ENCODE results near the gene LATS1. TPM values are rescaled to one million over a fixed set of nuclear protein-coding genes. Genes with fewer than 3 reads are reported as not detected.

Gene LATS1
- polyA plus RNA-seq, 1 of the 3 experiments (the other 2 are of a cell fraction) = 6.9 TPM

Small RNA genes within 50 kb of the gene (small RNA-seq; reads per million reads assigned to genes)
- 0 reads per million in 7 experiments for gene RF00019

Other genes with a start within 250 kb of the LATS1 start
- gene ZC3H12D, start 233.1 kb downstream of the LATS1 start, polyA plus RNA-seq (2012; rRNA removed) = 0.03 and 0.05 TPM in 2 replicates
- gene PPIL4, start 172.1 kb downstream of the LATS1 start, polyA plus RNA-seq (2012; rRNA removed) = 3.3 and 3.9 TPM in 2 replicates
- gene GINM1, start 151.7 kb downstream of the LATS1 start, polyA plus RNA-seq (2012; rRNA removed) = 24.4 and 27.8 TPM in 2 replicates
- gene KATNA1, start 69.4 kb downstream of the LATS1 start, polyA plus RNA-seq (2012; rRNA removed) = 13.2 and 17.6 TPM in 2 replicates
- gene NUP43, start 28.4 kb upstream of the LATS1 start, polyA plus RNA-seq (2012; rRNA removed) = 10.1 and 16.4 TPM in 2 replicates
- 158 and 190 TPM in 2 replicates for gene PCMT1, start 31.6 kb upstream of the LATS1 start, polyA plus RNA-seq (2012; rRNA removed)
- gene LRP11, start 146.3 kb upstream of the LATS1 start, polyA plus RNA-seq (2012; rRNA removed) = 25.0 and 29.5 TPM in 2 replicates
- 0.15 and 0.26 TPM in 2 replicates for gene RAET1E, start 180.0 kb upstream of the LATS1 start, polyA plus RNA-seq (2012; rRNA removed)
- gene RAET1G, start 205.0 kb upstream of the LATS1 start, polyA plus RNA-seq (2012; rRNA removed) = 1.7 and 2.5 TPM in 2 replicates
- gene ULBP2, start 223.9 kb upstream of the LATS1 start, polyA plus RNA-seq (2012; rRNA removed) = 5.0 and 5.3 TPM in 2 replicates
- 0.02 TPM in 1 of 2 replicates, not detected in the other for gene ULBP1, start 245.8 kb upstream of the LATS1 start, polyA plus RNA-seq (2012; rRNA removed)

Measured in SK-N-SH (cell line).